Right lobe of liver (tissue), 6 donors: ENCODE results near the gene NOS2. TPM values are rescaled to one million over a fixed set of nuclear protein-coding genes. Genes with fewer than 3 reads are reported as not detected.

Experiments
- ATAC-seq, 4 donors: fragments of 200-7000 bp; cut with Tn5 transposase; one replicate each; pipeline ENCODE4 v1.9.1; 2020; ENCODE audit warnings: mild to moderate bottlenecking in 4 of 4, moderate library complexity in 4 of 4
- DNase-seq, 3 donors: peaks; one replicate each; pipeline ENCODE4 v3.0.0-alpha.2; 2020
- H3K27ac ChIP-seq, 3 donors: fragments of 200-600 bp; one replicate each; pipeline ENCODE4 v1.8.0; 2022
- H3K27me3 ChIP-seq, 2 donors: fragments of 200-600 bp; one replicate each; pipeline ENCODE4 v1.8.0; 2022
- H3K36me3 ChIP-seq, 4 donors: fragments of 200-600 bp; sonication (generic) in 1 of 4; one replicate each; pipeline versions ENCODE4 v1.5.1 to v1.8.0; 2017 to 2022; ENCODE audit warnings: control low read depth in 1 of 4
- H3K4me1 ChIP-seq, 4 donors: fragments of 200-600 bp; sonication (generic) in 1 of 4; one replicate each; pipeline versions ENCODE4 v1.5.1 to v1.8.0; 2017 to 2022; ENCODE audit warnings: control low read depth in 1 of 4
- H3K4me3 ChIP-seq, 3 donors: fragments of 200-600 bp; one replicate each; pipeline ENCODE4 v1.8.0; 2022
- H3K9me3 ChIP-seq, 4 donors: fragments of 200-600 bp; sonication (generic) in 1 of 4; one replicate each; pipeline versions ENCODE4 v1.5.1 to v1.8.0; 2017 to 2022; ENCODE audit warnings: control low read depth in 1 of 4
- CTCF ChIP-seq, 4 donors: fragments of 200-600 bp in 3 of 4; fragments of 450-650 bp in 1 of 4; IDR thresholded peaks; one replicate each; pipeline versions ENCODE4 v1.5.1 to v1.8.0; 2016 to 2022; ENCODE audit warnings: antibody characterized with exemption in 4 of 4, mild to moderate bottlenecking in 2 of 4
- POLR2A ChIP-seq: fragments of 450-650 bp; IDR thresholded peaks from one replicate; pipeline ENCODE4 v1.6.1; 2017; ENCODE audit warnings: antibody characterized with exemption, mild to moderate bottlenecking
- WGBS: methylation state at CpG from one replicate; pipeline ENCODE4 v1.1.6; 2018; ENCODE audit warnings: low coverage, low lambda C conversion rate; ENCODE audit not compliant: insufficient coverage; ENCODE audit errors: missing lambda C conversion rate; 5-methylcytosine and 5-hydroxymethylcytosine counted together
- intact Hi-C, 2 donors: fragments of 100-400 bp; cut with DNase I; formaldehyde crosslinking; loops; one replicate each; pipeline versions ENCODE4 v1.11.2 to v1.14.1; 2022
- total RNA-seq, 6 experiments: library from RNA; depleted of rRNA in 2 of 6; stranded (reverse); fragments of >200 nt in 2 of 6; fragmentation: NEBNext Ultra II Directional in 3 of 6; extraction: Animal tissue kit (Norgen Biotek cat#: 25700) in 3 of 6; gene quantifications; one replicate each; pipeline versions ENCODE4 v1.1.0 to v1.2.4, GENCODE V29; 2016 to 2023
- donor health status: DM: no; HTN: yes; CAD: no.
- donor health status: DM: no; HTN: no; CAD: no.
- donor health status: DM: no; HTN: no; CAD: no.
- donor health status: DM: no; HTN: yes; CAD: no.
- donor health status: DM: no; HTN: yes; CAD: no.

Gene NOS2
- total RNA-seq, 6 experiments from 2014 or later: 0.07 to 0.09 TPM; not detected in 4

GRCh38 chr17:27802033-27802432 lies 1.7 kb upstream of the NOS2 start:
- Histone ChIP-seq H3K4me3 (no peak overlapping the region), H3K27me3 (no peaks in the 10 kb centered on the region), H3K27ac (no peak overlapping the region), H3K4me1 (peaks cover 0 to 8% (median 0%) of the 10 kb centered on the region in 4 donors), H3K36me3 (no peaks in the 10 kb centered on the region), H3K9me3 (no peaks in the 10 kb centered on the region)
- intact Hi-C loops: loop anchor here (5.0 to 10.0 kb wide), 2 partner anchors 80 to 453 kb away; no protein-coding TSS in a partner anchor
- TF ChIP-seq POLR2A: no peak
- no peak for TF ChIP-seq CTCF (IDR thresholded peaks at IDR 0.05)
- 86% methylated on average over 2 of the region's 2 CpGs for WGBS
- DNase-seq (no peak), ATAC-seq (no peak)

DNA sequence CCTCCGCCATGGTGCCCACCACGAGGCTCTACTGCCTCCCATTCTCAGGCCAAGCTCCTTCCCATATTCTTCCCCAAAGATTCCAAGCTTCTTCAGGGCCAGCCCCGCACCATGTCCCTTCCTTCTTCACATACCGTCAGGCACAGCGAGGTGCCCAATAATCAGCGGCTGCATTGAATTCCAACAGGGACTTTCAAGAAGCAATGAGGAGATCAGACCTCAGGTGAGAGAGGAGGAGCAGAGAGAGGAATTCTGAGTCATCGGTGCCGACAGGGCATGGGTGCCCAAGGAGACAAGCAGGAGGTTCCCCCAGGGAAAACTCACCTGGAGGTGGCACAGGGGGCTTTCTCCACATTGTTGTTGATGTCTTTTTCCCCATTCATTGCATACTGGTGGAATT lies 2.0 kb downstream of the NOS2 start:
- H3K4me3 ChIP-seq: no peak overlapping the region
- WGBS: 87% methylated on average over 7 of the region's 8 CpGs
- TF ChIP-seq POLR2A: no peak
- no peak for TF ChIP-seq CTCF (IDR thresholded peaks at IDR 0.05)
- peaks cover 0 to 9% (median 0%) of the 10 kb centered on the region in 4 donors for H3K4me1 ChIP-seq
- H3K27me3 ChIP-seq: no peaks in the 10 kb centered on the region
- no peaks in the 10 kb centered on the region for H3K9me3 ChIP-seq
- ATAC-seq: no peak
- H3K36me3 ChIP-seq: no peaks in the 10 kb centered on the region
- H3K27ac ChIP-seq: no peak overlapping the region
- intact Hi-C loops: no loop called here
- DNase-seq: no peak

DNA sequence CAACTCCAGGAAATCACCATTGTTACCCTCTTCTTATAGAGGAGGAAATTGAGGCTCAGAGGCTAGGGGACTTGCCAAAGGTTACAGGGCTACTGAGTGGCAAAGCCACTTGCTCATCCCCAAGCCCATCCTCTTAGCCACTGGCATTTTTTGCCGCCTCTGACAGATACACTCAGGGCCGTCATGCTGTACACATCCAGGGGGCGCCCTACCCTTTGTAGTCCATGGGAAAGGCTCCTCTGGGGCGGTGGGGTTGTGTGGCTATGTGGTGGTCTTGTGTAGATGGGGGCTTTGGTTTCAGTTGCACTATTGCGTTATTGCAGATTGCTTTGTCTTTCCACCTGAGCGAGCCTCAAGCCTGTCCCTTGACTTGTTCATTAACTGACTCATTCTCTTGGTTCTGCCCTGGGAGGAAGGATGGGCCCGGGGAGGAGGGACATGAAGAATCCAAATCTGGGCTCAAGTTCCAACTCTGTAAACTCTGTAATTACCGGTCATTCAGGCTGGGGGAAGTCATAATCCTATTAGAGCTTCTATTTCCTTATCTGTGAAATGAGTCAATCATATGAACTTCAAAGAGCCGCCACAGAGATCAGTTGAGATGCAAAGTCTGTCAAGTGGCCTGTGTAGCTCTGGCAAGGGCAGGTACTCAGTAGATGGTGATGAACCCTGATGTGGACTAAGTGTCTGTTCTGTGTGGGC lies 2.8 kb downstream of the NOS2 start:
- WGBS: 70% methylated on average over 6 of the region's 9 CpGs

GRCh38 chr17:27793906-27794569 lies 6.3 kb downstream of the NOS2 start:
- DNase-seq (no peak), ATAC-seq (no peak)
- TF ChIP-seq POLR2A (no peak), CTCF (IDR thresholded peaks at IDR 0.05) (no peak)
- H3K4me1 ChIP-seq: peaks cover 0 to 7% (median 0%) of the 10 kb centered on the region in 4 donors
- H3K4me3 ChIP-seq: peak overlapping the region in 1 of 3 donors; percentile 19
- 29% methylated on average over 9 of the region's 19 CpGs for WGBS
- H3K9me3 ChIP-seq: no peaks in the 10 kb centered on the region
- intact Hi-C loops: no loop called here
- no peak overlapping the region for H3K27ac ChIP-seq
- no peaks in the 10 kb centered on the region for H3K27me3 ChIP-seq
- H3K36me3 ChIP-seq: no peaks in the 10 kb centered on the region

More for the DNA sequence above, 2.8 kb downstream of the NOS2 start:
- no peaks in the 10 kb centered on the region for H3K36me3 ChIP-seq
- no peak overlapping the region for H3K4me3 ChIP-seq
- no peak for DNase-seq
- no peak for TF ChIP-seq POLR2A
- TF ChIP-seq CTCF (IDR thresholded peaks at IDR 0.05): no peak
- no peaks in the 10 kb centered on the region for H3K9me3 ChIP-seq
- H3K4me1 ChIP-seq: peaks cover 0 to 11% (median 0%) of the 10 kb centered on the region in 4 donors
- intact Hi-C loops: no loop called here
- H3K27me3 ChIP-seq: no peaks in the 10 kb centered on the region
- H3K27ac ChIP-seq: no peak overlapping the region
- no peak for ATAC-seq
